NCI-H1092 treated with DMSO at 0.1 percent for 48 hours (cell line): Measurements from ENCODE around the gene GSTA1.
"Not testable (repeated sequence)": the region's sequence is repeated elsewhere in the genome, so short reads cannot be mapped to it uniquely, and the experiment has no call there.

ENCODE experiments used
- DNase-seq: peaks from one replicate; lab custom pipeline; 2025; lab: John Stamatoyannopoulos, UW

GSTA1 gene

DNA sequence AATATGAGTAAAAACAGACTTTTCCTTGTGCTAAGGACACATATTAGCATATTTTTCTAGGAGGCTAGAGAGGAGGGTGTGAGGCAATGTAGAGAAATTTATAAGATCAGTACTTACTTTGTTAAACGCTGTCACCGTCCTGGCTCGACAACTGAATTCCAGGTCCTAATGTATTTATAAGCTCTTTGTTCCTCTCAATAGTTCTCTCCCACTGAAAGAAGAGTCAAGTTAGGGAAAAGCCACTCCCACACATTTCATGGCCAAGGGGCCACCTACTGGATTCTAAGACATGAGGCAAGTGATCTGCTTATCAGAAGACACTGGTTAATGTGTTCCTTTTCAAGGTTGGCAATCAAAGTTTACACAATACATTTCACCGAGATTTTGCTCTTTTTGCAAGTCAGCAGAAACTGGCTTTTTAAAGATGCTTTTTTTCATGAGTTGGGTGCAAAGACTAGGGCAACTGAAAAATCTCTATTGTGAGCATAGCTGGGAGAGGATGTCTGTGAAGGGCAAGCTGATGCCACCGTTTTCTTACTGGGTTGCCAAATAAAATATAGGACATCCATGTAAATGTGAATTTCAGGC, at the start of gene GSTA1:
TSS of gene GSTA1 (minus strand) at position 149 of the 588 bp plus-strand sequence. CDS start 4,549 bp downstream, outside the sequence.
- not testable (repeated sequence) for DNase-seq

DNA sequence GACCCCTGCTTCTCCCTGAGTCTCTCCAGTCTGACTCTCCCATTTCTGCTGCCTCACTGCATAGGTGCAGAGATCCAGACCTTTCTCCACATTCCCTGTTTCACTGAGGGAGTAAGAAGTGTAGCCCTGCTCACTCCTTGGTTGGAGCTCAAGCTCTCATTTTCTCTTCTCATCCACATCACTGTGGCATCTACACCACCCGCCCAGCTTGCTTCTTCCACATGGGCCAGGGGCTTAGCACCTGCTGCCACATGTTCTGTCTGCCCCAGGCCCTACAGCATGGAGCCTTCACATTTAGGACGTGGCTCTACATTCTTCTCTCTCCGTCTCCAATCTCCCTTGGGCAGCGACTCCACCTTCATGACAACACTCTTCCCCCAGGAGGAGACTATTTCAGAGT, 45.5 kb upstream of the GSTA1 start:
- DNase-seq, result no peak

DNA sequence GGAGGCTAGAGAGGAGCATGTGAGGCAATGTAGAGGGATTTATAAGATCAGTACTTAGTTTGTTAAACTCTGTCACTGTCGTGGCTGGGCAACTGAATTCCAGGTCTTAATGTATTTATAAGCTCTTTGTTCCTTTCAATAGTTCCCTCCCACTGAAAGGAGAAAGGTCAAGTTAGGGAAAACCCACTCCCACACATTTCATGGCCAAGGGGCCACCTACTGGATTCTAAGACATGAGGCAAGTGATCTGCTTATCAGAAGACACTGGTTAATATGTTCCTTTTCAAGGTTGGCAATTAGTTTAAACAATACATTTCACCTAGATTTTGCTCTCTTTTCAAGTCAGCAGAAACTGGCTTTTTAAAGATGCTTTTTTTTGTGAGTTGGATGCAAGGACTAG, 42.4 kb upstream of the GSTA1 start:
- DNase-seq, result no peak

DNA sequence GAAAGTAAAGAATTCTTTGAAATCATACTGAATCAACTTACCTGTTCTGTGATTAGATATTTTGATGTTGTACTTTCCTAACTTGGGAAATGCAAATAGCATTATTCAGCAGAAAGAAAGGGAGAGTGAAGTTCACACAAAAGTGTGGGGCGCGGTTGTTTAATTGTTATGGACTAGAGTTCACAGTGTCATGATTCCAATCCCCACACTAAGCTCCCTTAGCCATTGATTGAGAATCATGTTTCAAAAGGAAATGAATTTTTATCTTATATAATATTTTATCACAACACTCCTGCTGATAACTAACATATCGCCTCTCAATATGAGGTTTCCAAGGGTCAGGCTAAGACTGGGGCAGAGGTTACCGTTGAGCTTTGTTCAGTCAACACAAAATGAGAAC, 40.0 kb upstream of the GSTA1 start:
- no peak for DNase-seq

DNA sequence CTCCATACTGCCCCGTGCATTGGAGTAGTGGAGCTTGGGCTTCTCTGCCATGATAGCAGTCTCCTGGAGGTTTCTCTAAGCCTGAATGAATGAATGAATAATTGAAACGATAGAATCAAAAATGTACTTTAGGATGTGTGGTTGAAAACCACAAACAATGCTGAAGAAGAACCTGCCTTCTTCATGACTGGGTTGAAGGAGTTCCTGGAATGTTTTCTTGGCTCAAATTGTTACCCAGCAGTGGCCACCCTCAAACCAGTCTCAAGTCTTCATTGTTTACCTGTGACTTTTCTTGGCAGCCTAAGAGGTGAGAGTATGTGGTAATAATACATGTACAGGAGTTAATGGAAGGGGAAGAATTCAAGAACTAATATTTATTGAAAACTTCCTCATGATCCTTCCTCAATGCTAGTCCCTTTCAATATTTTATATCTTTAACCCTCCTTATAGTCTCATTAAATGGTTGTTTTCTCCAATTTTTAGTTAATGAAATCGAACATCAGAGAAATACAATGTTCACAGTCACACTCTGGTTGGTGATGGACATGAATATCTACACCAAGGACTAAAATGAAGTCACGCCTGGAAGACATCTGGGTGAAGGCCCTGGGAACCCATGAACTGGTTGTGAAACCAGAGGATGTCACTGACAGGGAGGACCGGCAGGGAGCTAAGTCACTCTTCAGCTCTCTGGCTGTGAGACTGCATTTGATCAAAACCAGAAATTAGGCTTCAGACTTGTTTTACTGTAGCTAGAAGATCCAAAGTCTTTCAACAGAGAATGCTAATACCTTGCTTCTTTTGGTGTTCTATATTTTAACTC, 37.4 kb upstream of the GSTA1 start, which contains the start of gene GSTA5:
TSS of gene GSTA5 (minus strand) at position 51 of the 823 bp plus-strand sequence.
- no peak for DNase-seq

DNA sequence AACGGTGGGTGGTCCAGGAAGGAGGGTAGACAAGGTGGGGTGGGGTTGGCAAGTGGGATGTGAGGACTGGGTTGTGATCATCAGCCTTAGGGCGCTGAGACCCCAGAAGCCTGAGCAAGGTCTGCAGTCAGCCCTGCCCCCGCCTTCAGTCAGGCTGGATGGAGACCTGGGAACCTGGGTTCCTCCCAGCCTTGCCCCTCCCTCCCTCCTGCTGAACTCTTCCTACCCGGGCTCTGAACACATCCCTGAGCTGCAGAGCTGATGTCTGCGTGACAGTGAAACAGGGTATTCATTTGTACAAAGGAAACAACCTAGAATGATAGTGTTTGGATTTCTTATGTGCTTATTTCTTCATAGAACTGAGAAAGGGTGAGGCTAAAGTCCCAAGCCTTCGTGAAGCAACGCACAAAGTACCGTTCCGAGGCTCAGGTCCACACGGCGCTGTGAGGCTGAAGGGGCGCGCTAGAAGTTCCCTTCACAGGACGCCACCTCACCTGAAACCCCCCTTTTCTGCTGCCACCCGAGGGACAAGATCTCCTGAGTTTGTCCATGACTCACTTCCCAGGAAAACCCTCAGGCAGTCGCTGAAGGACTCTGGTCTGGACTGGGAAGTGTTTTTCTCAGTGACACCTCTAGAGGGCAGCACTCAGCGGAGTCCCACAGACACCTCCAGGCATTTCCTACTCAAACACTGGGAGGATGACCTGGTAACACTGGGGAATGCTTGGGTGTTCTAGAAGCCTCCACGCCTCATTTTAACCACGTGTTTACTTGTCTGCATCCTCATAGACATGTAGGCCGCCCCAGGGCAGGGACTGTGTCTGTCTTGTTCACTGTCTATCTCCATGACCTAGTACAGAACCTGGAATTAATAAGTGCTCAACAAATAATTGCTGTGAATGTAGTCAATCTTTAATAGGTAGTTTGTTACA, 35.8 kb upstream of the GSTA1 start:
- peak; percentile 27 for DNase-seq

DNA sequence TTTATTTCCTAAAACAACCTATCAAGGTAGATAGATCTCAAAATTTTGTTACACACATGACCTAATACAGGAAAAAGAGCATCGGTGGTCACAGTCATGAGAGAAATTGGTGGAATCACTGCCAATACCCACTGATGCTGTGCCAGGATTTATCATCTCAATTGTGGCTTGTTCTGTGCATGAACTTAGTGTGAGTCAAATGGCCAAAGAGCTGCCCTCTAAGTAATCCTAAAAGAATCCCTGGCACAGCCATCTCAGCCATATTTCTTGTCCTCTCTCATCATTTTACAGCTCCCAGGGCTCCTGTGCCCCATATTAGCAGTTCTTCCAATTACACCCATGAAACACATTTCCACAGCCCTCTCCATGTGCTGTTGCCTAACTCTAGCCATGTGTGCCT, 30.9 kb upstream of the GSTA1 start:
- DNase-seq, result no peak

DNA sequence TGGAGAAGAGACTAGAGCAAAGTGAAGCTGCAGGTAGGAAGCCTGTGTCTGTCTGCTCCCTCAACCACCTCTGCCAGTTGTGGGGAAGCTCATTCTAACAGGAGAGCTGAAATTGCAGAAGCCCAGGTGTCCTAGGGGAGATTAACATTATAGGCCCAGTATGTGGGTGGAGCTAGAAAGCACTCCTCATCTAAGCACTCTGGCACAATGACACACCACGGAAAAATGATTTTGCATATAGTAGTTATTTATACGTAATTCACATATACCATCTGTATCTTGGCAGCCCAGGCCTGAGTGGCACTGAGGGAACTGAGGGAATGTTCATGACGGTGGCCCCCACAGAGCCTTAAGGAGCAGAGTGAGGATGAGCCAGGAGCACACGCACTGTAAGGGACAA, 27.3 kb upstream of the GSTA1 start:
- not testable (repeated sequence) for DNase-seq

DNA sequence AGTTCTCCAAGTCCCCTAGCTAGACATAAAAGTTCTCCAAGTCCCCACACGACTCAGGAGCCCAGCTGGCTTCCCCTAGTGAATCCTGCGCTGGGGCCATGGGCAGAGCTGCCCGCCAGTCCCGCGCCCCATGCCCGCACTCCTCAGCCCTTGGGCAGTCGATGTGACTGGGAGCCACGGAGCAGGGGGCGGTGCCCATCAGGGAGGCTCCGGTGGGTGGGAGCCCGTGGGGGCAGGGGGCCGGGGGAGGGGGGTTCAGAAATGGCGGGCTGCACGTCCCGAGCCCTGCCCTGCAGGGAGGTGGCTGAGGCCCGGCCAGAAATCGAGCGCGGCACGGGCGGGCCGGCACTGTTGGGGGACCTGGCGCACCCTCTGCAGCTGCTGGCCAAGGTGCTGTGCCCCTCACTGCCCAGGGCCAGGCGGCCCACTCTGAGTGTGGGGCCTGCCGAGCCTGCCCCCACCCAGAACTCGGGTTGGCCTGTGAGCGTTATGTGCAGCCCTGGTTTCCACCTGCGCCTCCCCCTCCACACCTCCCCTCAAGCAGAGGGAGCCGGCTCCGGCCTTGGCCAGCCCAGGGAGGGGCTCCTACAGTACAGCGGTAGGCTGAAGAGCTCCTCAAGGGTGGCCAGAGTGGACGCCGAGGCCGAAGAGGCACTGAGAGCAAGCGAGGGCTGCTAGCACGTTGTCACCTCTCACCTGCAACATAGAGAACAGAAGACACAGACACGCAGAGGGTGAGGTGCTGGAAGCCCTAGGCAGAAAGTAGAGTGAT, 25.6 kb upstream of the GSTA1 start:
- no peak for DNase-seq

DNA sequence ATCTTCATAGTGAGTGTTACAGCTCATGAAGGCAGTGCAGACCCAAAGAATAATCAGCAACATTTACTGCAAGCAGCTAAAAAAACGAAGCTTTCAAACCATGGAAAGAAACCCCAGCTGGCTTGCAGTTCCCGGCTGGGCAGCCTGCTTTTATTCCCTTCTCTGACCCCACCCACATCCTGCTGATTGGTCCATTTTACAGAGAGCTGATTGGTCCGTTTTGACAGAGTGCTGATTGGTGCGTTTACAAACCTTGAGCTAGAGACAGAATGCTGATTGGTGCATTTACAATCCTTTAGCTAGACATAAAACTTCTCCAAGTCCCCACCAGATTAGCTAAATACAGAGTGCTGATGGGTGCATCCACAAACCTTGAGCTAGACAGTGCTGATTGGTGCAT, 25.0 kb upstream of the GSTA1 start:
- not testable (repeated sequence) for DNase-seq

DNA sequence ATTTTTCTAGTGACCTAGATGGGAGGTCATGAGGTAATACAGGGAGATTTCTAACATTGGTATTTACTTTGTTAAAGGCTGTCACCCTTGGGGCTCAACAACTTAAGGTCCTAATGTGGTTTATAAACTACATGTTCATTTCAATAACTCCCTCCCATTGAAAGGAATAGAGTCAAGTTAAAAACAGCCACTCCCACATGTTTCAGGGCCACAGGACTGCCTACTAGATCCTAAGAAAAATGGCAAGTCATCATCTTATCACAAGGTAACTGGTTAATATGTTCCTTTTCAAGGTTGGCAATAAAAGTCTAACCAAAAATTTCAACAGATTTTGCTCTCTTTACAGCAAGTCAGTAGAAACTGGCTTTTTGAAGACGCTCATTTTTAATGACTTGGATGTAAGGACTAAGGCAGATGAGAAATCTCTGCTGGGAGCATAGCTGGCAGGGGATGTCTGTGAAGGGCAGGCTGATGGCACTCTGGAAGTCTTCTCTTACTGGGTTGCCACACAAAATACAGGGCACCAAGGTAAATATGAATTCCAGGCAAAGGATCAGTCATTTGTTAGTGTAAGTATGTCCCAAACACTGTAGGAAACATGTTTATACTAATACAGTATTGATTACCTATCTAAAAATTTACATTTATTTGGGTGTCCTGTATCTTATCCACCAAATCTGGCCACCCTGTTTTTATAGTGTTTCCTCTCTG, 23.6 kb upstream of the GSTA1 start:
- not testable (repeated sequence) for DNase-seq

DNA sequence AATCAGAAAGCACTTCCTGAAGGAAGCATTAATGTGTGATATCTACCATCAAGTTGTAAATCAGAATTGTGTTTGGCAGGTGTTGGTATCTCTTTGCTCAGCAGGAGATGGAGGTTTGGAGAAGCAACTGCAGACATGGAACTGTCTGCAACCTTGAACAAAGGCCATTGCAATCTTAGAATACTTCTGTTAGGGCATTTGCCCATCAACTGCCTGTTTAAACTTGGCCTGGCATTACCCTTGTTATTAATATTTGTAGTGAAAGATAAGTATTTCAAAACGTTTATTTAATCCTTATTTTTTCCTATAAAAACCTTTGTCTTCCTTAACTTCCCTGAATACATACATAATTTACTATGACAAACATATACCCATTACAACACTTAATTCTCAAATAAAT, 22.9 kb upstream of the GSTA1 start:
- no peak for DNase-seq

DNA sequence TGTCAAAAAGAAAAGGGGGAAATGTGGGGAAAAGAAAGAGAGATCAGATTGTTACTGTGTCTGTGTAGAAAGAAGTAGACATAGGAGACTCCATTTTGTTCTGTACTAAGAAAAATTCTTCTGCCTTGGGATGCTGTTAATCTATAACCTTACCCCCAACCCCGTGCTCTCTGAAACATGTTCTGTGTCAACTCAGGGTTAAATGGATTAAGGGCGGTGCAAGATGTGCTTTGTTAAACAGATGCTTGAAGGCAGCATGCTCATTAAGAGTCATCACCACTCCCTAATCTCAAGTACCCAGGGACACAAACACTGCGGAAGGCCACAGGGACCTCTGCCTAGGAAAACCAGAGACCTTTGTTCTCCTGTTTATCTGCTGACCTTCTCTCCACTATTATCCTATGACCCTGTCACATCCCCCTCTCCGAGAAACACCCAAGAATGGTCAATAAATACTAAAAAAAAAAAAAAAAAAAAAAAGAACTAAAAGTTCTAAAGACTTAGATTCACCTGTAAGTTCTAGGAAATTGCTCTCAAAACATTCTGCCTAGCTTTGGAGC, 22.4 kb upstream of the GSTA1 start:
- DNase-seq, result not testable (repeated sequence)

DNA sequence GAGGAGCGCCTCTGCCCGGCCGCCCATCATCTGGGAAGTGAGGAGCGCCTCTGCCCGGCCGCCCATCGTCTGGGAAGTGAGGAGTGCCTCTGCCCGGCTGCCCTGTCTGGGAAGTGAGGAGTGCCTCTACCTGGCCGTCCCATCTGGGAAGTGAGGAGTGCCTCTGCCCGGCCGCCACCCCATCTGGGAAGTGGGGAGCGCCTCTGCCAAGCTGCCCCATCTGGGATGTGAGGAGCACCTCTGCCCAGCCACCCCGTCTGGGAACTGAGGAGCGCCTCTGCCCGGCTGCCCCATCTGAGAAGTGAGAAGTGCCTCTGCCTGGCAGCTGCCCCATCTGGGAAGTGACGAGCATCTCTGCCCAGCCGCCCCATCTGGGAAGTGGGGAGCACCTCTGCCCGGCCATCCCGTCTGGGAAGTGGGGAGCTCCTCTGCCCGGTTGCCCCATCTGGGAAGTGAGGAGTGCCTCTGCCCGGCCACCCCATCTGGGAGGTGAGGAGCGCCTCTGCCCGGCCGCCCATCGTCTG, 21.7 kb upstream of the GSTA1 start:
- DNase-seq, result not testable (repeated sequence)

DNA sequence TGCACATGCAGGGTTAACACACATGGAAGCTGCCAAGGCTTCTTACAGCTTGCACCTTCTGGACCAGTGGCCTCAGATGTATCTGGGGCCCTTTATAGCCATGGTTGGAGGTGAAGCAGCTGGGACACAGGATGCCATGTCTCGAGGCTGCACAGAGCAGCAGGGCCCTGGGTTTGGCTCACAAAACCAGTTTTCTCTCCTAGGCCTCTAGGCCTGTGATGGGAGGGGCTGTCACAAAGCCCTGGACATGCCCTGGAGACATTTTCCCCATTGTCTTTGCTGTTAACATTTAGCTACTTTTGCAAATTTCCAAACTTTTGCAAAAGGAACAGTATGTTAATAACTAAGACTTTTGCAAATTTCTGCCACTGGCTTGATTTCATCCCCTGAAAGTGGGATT, 18.2 kb upstream of the GSTA1 start:
- no peak for DNase-seq

DNA sequence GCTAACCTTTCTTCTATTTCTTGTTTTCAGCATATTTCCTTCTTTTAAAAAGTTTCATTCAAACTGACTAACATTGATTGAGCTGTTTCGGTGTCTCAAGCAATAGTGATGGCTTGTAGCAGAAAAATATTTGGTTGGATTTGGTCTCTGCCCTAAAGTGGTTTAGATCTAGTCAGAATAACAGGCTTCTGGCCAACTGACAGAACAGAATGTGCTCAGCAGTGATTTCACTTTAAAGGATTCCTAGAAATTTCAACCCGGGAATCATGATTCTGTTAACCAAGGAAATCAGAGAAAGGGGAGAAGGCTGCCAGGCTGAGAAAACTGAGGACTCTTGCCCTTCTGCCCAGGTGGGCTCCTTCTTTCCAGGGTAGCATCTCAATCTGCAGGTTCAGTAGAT, 16.6 kb upstream of the GSTA1 start:
- DNase-seq, result no peak

DNA sequence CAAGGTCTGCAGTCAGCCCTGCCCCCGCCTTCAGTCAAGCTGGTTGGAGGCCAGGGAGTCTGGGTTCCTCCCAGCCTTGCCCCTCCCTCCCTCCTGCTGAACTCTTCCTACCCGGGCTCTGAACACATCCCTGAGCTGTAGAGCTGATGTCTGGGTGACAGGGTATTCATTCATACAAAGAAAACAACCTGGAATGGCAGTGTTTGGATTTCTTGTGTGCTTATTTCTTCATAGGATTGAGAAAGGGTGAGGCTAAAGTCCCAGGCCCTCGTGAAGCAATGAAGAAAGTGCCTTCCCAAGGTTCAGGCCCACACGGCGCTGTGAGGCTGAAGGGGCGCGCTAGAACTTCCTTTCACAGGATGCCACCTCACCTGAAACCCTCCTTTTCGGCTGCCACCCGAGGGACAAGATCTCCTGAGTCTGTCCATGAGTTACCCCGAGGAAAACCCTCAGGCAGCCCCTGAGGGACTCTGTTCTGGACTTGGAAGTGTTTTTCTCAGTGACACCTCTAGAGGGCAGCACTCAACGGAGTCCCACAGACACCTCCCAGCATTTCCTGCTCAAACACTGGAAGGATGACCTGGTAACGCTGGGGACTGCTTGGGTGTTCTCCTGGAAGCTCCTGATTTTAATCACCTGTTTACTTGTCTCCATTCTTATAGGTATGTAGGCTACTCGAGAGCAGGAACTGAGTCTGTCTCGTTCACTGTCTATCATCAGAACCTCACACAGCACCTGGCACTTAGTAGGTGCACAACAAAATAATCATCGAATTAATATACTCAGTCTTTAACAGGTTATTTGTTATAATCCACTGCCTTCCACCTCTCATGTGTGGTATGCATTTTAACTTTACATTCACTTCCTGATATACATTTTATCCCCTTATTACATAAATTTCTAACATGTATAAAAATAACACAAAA, 11.8 kb upstream of the GSTA1 start:
- DNase-seq, result peak; percentile 24

DNA sequence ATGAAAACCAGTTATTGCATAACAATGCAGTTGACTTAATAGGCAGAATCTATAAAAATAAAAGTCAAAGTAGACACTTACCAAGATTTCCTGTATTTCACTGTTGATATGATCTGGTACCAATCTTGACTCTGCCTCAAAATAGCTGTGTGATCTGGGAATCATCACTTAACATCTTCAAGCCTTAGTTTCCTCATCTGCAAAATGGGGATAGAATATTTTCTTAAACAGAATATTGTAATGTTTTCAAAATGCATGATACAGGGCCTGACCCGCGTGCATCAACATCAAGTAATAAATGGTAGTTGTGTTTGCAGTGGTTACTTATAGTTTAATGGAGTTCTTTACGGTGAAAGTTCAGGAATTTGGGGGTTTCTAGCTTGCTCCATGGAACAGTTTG, 10.9 kb upstream of the GSTA1 start:
- not testable (repeated sequence) for DNase-seq

DNA sequence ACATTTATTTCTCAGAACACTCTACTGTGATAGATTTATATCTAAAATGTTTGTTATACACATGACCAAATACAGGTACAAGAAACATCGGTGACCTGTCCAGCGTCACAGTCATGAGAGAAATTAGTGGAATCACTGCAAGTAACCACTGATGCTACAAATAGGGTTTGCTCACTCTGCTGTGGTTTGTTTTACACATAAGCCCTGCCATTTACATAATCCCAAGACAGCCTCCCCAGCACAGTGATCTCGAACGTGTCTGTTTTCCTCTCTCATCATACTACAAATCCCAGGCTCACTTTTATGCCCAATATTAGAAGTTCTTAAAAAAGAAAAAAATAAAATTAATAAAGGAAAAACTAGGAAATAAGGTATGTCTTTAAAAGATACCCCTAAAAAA, 6.2 kb upstream of the GSTA1 start:
- not testable (repeated sequence) for DNase-seq
